Activated CD8-positive, alpha-beta T cell treated with anti-CD3 and anti-CD28 coated beads for 36 hours (primary cell): ENCODE results near the gene CNTNAP2. TPM values are rescaled to one million over a fixed set of nuclear protein-coding genes. Genes with fewer than 3 reads are reported as not detected.
A peak's percentile ranks its signal among the peaks of the same experiment; 100 is the strongest.

Experiments
- ATAC-seq: fragments of 200-7000 bp; cut with Tn5 transposase; one replicate; pipeline ENCODE4 v1.10.0; 2021; ENCODE audit warnings: mild to moderate bottlenecking, moderate library complexity
- CTCF ChIA-PET: fragments of 350-600 bp; sonication (Branson Sonifier 250); formaldehyde crosslinking; loops from one replicate; lab custom pipeline; 2021; ENCODE audit warnings: antibody characterized with exemption; lab: Charles Lee
- POLR2A ChIA-PET: fragments of 350-600 bp; sonication (Branson Sonifier 250); formaldehyde crosslinking; loops from one replicate; lab custom pipeline; 2021; ENCODE audit warnings: antibody characterized with exemption; lab: Charles Lee
- DNase-seq: peaks from one replicate; pipeline ENCODE4 v3.0.0-alpha.2; 2020
- H3K27ac Mint-ChIP-seq: one replicate; pipeline ENCODE4 v1.8.0; 2021; ENCODE audit warnings: mild to moderate bottlenecking, mixed read lengths
- H3K27me3 Mint-ChIP-seq: one replicate; pipeline ENCODE4 v1.8.0; 2021; ENCODE audit warnings: mixed read lengths
- H3K36me3 Mint-ChIP-seq: one replicate; pipeline ENCODE4 v1.8.0; 2021; ENCODE audit warnings: low read depth, mixed read lengths
- H3K4me1 Mint-ChIP-seq: one replicate; pipeline ENCODE4 v1.8.0; 2021; ENCODE audit warnings: low read depth, mixed read lengths
- H3K4me3 Mint-ChIP-seq: one replicate; pipeline ENCODE4 v1.8.0; 2021; ENCODE audit warnings: mild to moderate bottlenecking, moderate library complexity, mixed read lengths
- H3K9me3 Mint-ChIP-seq: one replicate; pipeline ENCODE4 v1.8.0; 2021; ENCODE audit warnings: mixed read lengths
- intact Hi-C: fragments of 100-400 bp; cut with micrococcal nuclease; formaldehyde crosslinking; loops from one replicate; pipeline ENCODE4 v1.10.0; 2022
- total RNA-seq, 2 experiments: library from RNA; stranded (reverse); gene quantifications; one replicate each; pipeline ENCODE4 v1.2.3, GENCODE V29; 2021
- TF ChIP-seq, protein P1 (sequence below): fragments of 200-600 bp; IDR thresholded peaks from one replicate; pipeline ENCODE4 v1.8.0; 2022; ENCODE audit warnings: antibody characterized with exemption, mild to moderate bottlenecking

Gene CNTNAP2
- total RNA-seq, 2 experiments from 2014 or later = not detected

DNA sequence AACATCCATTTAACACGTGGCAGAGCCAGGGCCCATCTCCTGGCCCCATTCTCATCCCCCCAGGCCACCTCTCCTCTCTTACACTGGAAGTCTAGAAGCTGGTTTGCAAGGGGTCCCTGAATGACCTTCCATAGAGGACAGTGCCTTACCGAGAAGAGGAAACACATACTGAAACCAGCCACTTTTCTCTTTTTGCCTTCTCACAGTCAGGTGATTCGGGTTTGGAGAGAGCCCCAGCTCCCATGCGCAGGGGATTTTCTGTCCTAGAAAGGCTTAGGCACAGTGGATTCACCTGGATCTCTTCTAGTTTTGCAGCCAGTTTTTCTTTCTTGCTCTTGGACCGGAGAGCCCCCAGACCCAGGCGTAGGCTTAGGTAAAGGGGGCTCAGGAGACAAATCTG, 2139.8 kb downstream of the CNTNAP2 start:
- H3K9me3 Mint-ChIP-seq = peaks cover 5% of the 10 kb centered on the region
- CTCF ChIA-PET = no interaction called here
- H3K4me1 Mint-ChIP-seq = no peaks in the 10 kb centered on the region
- H3K27ac Mint-ChIP-seq = no peak overlapping the region
- peaks cover 4% of the 10 kb centered on the region for H3K27me3 Mint-ChIP-seq
- H3K36me3 Mint-ChIP-seq = peaks cover 2% of the 10 kb centered on the region
- DNase-seq (no peak), ATAC-seq (no peak)
- intact Hi-C loops = no loop called here
- TF ChIP-seq, protein P1, sequence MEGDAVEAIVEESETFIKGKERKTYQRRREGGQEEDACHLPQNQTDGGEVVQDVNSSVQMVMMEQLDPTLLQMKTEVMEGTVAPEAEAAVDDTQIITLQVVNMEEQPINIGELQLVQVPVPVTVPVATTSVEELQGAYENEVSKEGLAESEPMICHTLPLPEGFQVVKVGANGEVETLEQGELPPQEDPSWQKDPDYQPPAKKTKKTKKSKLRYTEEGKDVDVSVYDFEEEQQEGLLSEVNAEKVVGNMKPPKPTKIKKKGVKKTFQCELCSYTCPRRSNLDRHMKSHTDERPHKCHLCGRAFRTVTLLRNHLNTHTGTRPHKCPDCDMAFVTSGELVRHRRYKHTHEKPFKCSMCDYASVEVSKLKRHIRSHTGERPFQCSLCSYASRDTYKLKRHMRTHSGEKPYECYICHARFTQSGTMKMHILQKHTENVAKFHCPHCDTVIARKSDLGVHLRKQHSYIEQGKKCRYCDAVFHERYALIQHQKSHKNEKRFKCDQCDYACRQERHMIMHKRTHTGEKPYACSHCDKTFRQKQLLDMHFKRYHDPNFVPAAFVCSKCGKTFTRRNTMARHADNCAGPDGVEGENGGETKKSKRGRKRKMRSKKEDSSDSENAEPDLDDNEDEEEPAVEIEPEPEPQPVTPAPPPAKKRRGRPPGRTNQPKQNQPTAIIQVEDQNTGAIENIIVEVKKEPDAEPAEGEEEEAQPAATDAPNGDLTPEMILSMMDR = no peak
- POLR2A ChIA-PET = no interaction called here
- H3K4me3 Mint-ChIP-seq = no peak overlapping the region

DNA sequence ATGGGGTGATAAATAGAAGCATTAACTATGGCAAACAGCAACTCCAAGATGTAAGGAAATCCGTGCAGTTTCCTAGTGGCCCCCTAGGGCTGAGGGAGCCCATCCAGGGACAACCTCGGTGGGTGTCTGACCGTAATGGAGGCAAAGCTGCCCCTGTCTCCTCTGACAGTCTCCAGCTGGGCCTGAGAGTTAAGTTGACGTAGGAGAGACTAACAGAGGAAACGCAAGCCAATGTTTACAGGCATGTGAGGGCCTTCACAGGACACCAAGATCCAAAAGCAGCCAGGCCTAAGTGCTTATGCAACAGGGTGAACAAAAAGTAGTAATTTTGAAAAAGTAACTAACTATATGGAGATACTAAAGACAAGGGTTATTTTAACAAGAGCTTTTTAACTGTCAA, 2144.0 kb downstream of the CNTNAP2 start:
- Mint-ChIP-seq H3K36me3 (no peaks in the 10 kb centered on the region), H3K4me1 (peaks cover 7% of the 10 kb centered on the region), H3K27ac (no peak overlapping the region), H3K27me3 (peaks cover 12% of the 10 kb centered on the region), H3K9me3 (no peaks in the 10 kb centered on the region), H3K4me3 (no peak overlapping the region)
- TF ChIP-seq, protein P1 = no peak
- CTCF ChIA-PET = interaction anchor here (0.7 to 1.2 kb wide), 3 partner anchors 9 to 46 kb away, joined by 3 read pairs; no protein-coding TSS in a partner anchor
- DNase-seq (no peak), ATAC-seq (no peak)
- POLR2A ChIA-PET = no interaction called here
- intact Hi-C loops = no loop called here

DNA sequence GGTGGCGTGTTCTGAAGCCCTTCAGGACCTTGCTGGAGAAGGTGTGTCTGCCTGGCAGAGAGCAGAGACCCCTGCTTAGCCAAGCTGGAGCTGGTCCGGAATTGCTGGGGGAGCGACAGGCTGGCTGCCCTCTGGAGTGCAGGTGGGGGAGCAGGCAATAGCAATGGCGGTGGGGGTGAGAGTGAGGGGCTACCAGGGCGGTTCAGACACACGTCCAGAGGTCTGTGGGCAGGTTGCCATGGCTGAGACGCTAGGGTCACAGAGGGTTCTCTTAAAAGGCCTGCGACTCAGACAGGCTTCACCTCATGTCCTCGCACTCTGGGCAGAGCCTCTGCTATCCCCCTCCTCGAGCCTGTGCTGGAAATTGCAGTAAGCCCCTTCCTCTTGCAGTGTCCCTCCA, 2144.9 kb downstream of the CNTNAP2 start:
- no peak overlapping the region for H3K4me3 Mint-ChIP-seq
- H3K4me1 Mint-ChIP-seq = peaks cover 7% of the 10 kb centered on the region
- TF ChIP-seq, protein P1 = no peak
- peaks cover 12% of the 10 kb centered on the region for H3K27me3 Mint-ChIP-seq
- ChIA-PET POLR2A (no interaction called here), CTCF (interaction anchor here (0.7 to 2.2 kb wide), 3 partner anchors 16 to 241 kb away, joined by 3 to 10 read pairs (median 3); no protein-coding TSS in a partner anchor)
- H3K36me3 Mint-ChIP-seq = no peaks in the 10 kb centered on the region
- no peak overlapping the region for H3K27ac Mint-ChIP-seq
- intact Hi-C loops = no loop called here
- DNase-seq = no peak
- ATAC-seq = no peak
- H3K9me3 Mint-ChIP-seq = no peaks in the 10 kb centered on the region

DNA sequence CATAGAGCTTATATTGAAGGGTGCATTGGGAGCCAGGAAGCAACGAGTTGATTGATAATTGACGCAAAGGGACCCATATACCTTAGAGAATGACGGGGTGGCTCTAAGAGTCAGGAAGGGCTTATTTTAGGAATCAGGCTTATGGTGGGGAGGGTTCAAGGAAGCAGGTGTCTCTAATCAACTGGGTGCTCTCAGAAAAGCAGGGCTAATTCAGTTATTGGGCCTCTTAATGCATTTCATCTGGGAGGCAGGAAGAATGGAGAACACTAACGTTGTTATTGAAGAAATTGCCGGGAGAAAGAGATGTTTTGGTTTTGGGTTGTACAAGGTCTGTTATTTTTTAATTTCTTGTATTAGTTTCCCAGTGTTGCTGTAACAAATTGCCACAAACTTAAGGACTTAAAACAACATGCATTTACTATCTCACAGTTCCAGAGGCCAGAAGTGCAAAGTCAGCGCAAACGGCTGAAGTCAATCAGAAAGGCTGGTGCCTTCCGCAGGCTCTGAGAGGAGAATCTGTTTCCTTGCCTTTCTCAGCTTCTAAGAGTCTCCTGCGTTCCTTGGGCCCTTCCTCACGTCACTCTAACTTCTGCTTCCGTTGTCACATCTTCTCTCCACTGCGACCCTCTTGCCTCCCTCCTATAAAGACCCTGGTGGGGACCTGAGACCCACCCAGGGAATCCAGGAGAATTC, 2145.5 kb downstream of the CNTNAP2 start:
- H3K36me3 Mint-ChIP-seq = no peaks in the 10 kb centered on the region
- ATAC-seq (no peak), DNase-seq (no peak)
- peaks cover 12% of the 10 kb centered on the region for H3K27me3 Mint-ChIP-seq
- H3K9me3 Mint-ChIP-seq = no peaks in the 10 kb centered on the region
- TF ChIP-seq, protein P1 = no peak
- H3K4me3 Mint-ChIP-seq = no peak overlapping the region
- POLR2A ChIA-PET = no interaction called here
- no peak overlapping the region for H3K27ac Mint-ChIP-seq
- intact Hi-C loops = no loop called here
- CTCF ChIA-PET = interaction anchor here (0.8 to 3.4 kb wide), 13 partner anchors 9 to 244 kb away, joined by 3 to 17 read pairs (median 3); no protein-coding TSS in a partner anchor
- H3K4me1 Mint-ChIP-seq = peaks cover 7% of the 10 kb centered on the region

DNA sequence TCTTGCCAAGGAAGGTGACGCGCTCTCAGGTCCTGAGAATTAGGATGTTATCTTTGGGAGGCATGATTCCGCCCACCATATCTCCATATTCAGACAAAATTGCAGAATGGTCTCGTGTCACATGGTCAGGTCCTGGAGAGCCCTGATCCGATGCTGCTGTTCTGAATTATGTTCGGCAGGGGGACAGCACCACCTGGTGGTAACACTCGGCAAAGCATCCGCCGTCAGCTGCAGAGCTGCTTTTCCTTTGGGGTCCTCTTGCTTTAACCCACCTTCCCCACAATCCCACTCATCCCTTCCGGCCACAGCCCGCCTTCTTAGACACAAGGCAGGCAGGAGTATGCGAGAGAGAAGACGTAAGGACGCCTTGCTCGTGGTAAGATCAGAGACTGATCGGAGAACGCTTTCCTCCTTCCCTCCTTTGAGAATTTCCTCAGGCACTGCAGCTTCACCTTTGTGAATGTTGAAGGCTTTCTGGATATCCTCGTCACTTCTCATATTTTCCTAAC, 2146.2 kb downstream of the CNTNAP2 start:
- POLR2A ChIA-PET = no interaction called here
- H3K9me3 Mint-ChIP-seq = no peaks in the 10 kb centered on the region

More for the DNA sequence above, 2146.2 kb downstream of the CNTNAP2 start:
- H3K4me3 Mint-ChIP-seq = no peak overlapping the region
- ATAC-seq (peak; percentile 72), DNase-seq (peak; percentile 75)
- H3K27ac Mint-ChIP-seq = no peak overlapping the region
- intact Hi-C loops = no loop called here
- peaks cover 11% of the 10 kb centered on the region for H3K27me3 Mint-ChIP-seq
- H3K36me3 Mint-ChIP-seq = no peaks in the 10 kb centered on the region
- TF ChIP-seq, protein P1 = peak; percentile 90
- CTCF ChIA-PET = interaction anchor here (0.8 to 3.4 kb wide), 16 partner anchors 8 to 484 kb away, joined by 3 to 17 read pairs (median 3); no protein-coding TSS in a partner anchor
- H3K4me1 Mint-ChIP-seq = peaks cover 7% of the 10 kb centered on the region
